Stomach smooth muscle (tissue), 2 donors: ENCODE measurements around the gene TSEN15.

ENCODE experiments used
- H3K27ac ChIP-seq: one replicate; pipeline ENCODE4 v1.7.0; 2013; ENCODE audit warnings: mild to moderate bottlenecking, low read length, inconsistent platforms
- H3K27me3 ChIP-seq, 2 donors: one replicate each; pipeline ENCODE4 v1.7.0; 2013; ENCODE audit warnings: low read length in 2 of 2; ENCODE audit not compliant: insufficient read depth in 2 of 2, control insufficient read depth in 1 of 2
- H3K36me3 ChIP-seq, 2 donors: one replicate each; pipeline ENCODE4 v1.7.0; 2013; ENCODE audit warnings: low read length in 2 of 2; ENCODE audit not compliant: control insufficient read depth in 2 of 2, insufficient read depth in 2 of 2
- H3K4me1 ChIP-seq: one replicate; pipeline ENCODE4 v1.7.0; 2013; ENCODE audit warnings: low read length; ENCODE audit not compliant: control insufficient read depth, insufficient read depth
- H3K4me3 ChIP-seq, 2 donors: one replicate each; pipeline ENCODE4 v1.7.0; 2013; ENCODE audit warnings: low read length in 2 of 2
- H3K9ac ChIP-seq, 2 donors: one replicate each; pipeline ENCODE4 v1.7.0; 2013; ENCODE audit warnings: low read length in 2 of 2, mild to moderate bottlenecking in 1 of 2
- H3K9me3 ChIP-seq, 2 donors: one replicate each; pipeline ENCODE4 v1.7.0; 2013; ENCODE audit warnings: low read length in 2 of 2; ENCODE audit not compliant: control insufficient read depth in 2 of 2
- donor health status: healthy.
- donor health status: Pancreatic carcinoma.

Gene TSEN15

GRCh38 chr1:184101571-184101970, 50.0 kb downstream of the TSEN15 start:
- no peak overlapping the region for H3K27ac ChIP-seq
- H3K9me3 ChIP-seq, result no peaks in the 10 kb centered on the region
- no peak overlapping the region for H3K4me3 ChIP-seq
- no peaks in the 10 kb centered on the region for H3K36me3 ChIP-seq
- no peaks in the 10 kb centered on the region for H3K27me3 ChIP-seq
- no peaks in the 10 kb centered on the region for H3K4me1 ChIP-seq
- H3K9ac ChIP-seq, result no peak overlapping the region

GRCh38 chr1:184110272-184111204, 59.0 kb downstream of the TSEN15 start:
- Histone ChIP-seq H3K9me3 (no peaks in the 10 kb centered on the region), H3K36me3 (no peaks in the 10 kb centered on the region), H3K4me1 (no peaks in the 10 kb centered on the region), H3K27ac (no peak overlapping the region), H3K27me3 (no peaks in the 10 kb centered on the region), H3K4me3 (no peak overlapping the region), H3K9ac (no peak overlapping the region)

GRCh38 chr1:184112176-184112948, 60.8 kb downstream of the TSEN15 start:
- no peaks in the 10 kb centered on the region for H3K4me1 ChIP-seq
- no peaks in the 10 kb centered on the region for H3K27me3 ChIP-seq
- H3K4me3 ChIP-seq, result no peak overlapping the region
- H3K36me3 ChIP-seq, result no peaks in the 10 kb centered on the region
- H3K9me3 ChIP-seq, result no peaks in the 10 kb centered on the region
- H3K9ac ChIP-seq, result no peak overlapping the region
- no peak overlapping the region for H3K27ac ChIP-seq

DNA sequence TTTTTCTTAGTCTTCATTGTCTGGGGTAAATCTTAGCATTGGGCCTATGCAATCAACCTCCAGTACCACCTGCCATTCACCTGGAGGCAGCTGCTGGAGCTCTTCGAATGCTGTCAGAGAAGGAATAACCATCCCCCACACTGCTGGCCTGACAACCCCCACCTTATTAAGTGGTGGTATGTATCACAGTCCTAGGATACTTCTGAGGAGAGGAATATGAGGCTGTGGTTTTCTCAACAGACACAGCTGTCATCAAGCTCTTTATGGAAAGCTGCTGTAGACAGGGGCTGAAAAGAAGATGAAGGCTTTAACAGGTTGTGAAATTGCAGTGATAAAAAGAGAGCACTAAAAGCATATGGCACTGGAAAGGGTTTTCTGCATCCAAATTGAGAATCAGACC, 61.7 kb downstream of the TSEN15 start:
- no peak overlapping the region for H3K9ac ChIP-seq
- H3K4me1 ChIP-seq, result no peaks in the 10 kb centered on the region
- H3K27ac ChIP-seq, result no peak overlapping the region
- H3K4me3 ChIP-seq, result no peak overlapping the region
- H3K9me3 ChIP-seq, result no peaks in the 10 kb centered on the region
- H3K36me3 ChIP-seq, result no peaks in the 10 kb centered on the region
- no peaks in the 10 kb centered on the region for H3K27me3 ChIP-seq

GRCh38 chr1:184114818-184115398, 63.4 kb downstream of the TSEN15 start:
- Histone ChIP-seq H3K9me3 (no peaks in the 10 kb centered on the region), H3K27ac (no peak overlapping the region), H3K27me3 (no peaks in the 10 kb centered on the region), H3K4me3 (no peak overlapping the region), H3K9ac (no peak overlapping the region), H3K36me3 (no peaks in the 10 kb centered on the region), H3K4me1 (no peaks in the 10 kb centered on the region)

DNA sequence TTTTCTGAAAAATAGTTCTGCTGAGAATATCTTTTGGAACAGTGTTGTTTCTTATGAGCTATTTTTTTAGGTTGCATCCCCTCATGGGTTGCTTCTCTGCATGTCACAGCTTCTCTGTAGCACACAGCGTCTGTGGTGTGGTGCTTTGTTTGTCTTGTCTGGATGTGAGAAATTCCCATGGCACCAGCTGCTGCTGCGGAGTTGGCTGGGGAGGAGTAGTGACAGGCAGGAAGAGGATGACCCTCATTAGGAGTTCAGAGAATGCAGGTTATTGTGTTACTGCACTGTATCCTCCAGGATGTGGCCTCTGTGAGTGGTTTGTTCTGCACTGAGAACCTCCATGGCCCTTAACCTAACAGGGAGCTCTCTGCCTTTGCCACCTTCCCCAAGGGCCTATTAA, 64.8 kb downstream of the TSEN15 start:
- Histone ChIP-seq H3K9ac (no peak overlapping the region), H3K27ac (no peak overlapping the region), H3K36me3 (no peaks in the 10 kb centered on the region), H3K9me3 (no peaks in the 10 kb centered on the region), H3K4me1 (no peaks in the 10 kb centered on the region), H3K27me3 (no peaks in the 10 kb centered on the region), H3K4me3 (no peak overlapping the region)

DNA sequence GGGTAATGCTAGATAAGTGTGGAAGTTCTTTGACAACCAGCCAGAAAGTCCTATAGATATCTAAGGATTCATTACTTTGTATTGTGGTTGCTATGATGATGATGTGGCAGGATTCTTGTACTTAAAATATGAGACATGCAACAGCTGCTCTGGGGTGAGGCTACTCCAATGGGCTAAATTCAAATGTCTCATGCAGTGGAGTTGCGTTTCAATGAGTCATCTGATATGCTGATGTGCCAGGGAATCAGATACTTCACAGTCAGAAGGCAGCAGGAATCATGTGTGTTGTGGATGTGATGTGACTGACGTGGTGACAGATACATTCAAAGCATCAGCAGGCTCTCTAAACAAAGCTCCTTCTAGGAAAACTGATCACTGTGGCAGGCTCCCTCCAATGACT, 66.5 kb downstream of the TSEN15 start:
- no peak overlapping the region for H3K27ac ChIP-seq
- no peaks in the 10 kb centered on the region for H3K4me1 ChIP-seq
- no peaks in the 10 kb centered on the region for H3K36me3 ChIP-seq
- H3K4me3 ChIP-seq, result no peak overlapping the region
- no peaks in the 10 kb centered on the region for H3K27me3 ChIP-seq
- no peak overlapping the region for H3K9ac ChIP-seq
- H3K9me3 ChIP-seq, result no peaks in the 10 kb centered on the region
